Right lobe of liver (tissue), 4 donors: ENCODE data around the gene PTPN6.

Source experiments
- POLR2A ChIP-seq: fragments of 450-650 bp; IDR thresholded peaks from one replicate; pipeline ENCODE4 v1.6.1; 2017; ENCODE audit warnings: antibody characterized with exemption, mild to moderate bottlenecking
- TF ChIP-seq, protein P1 (sequence below), 4 donors: fragments of 200-600 bp in 3 of 4; fragments of 450-650 bp in 1 of 4; IDR thresholded peaks; one replicate each; pipeline versions ENCODE4 v1.5.1 to v1.8.0; 2016 to 2022; ENCODE audit warnings: antibody characterized with exemption in 4 of 4, mild to moderate bottlenecking in 2 of 4
- donor health status: DM: no; HTN: no; CAD: no.
- donor health status: DM: no; HTN: no; CAD: no.
- donor health status: DM: no; HTN: yes; CAD: no.

- TF ChIP-seq, protein P1, sequence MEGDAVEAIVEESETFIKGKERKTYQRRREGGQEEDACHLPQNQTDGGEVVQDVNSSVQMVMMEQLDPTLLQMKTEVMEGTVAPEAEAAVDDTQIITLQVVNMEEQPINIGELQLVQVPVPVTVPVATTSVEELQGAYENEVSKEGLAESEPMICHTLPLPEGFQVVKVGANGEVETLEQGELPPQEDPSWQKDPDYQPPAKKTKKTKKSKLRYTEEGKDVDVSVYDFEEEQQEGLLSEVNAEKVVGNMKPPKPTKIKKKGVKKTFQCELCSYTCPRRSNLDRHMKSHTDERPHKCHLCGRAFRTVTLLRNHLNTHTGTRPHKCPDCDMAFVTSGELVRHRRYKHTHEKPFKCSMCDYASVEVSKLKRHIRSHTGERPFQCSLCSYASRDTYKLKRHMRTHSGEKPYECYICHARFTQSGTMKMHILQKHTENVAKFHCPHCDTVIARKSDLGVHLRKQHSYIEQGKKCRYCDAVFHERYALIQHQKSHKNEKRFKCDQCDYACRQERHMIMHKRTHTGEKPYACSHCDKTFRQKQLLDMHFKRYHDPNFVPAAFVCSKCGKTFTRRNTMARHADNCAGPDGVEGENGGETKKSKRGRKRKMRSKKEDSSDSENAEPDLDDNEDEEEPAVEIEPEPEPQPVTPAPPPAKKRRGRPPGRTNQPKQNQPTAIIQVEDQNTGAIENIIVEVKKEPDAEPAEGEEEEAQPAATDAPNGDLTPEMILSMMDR (IDR thresholded peaks at IDR 0.05): no peak
- TF ChIP-seq POLR2A: no peak
Observed at GRCh38 chr12:6967651-6968100, 16.5 kb downstream of the PTPN6 start.
